Erythroblast (primary cell): ENCODE measurements around the gene RUSC2.

Experiments
- GATA1 ChIP-seq: IDR thresholded peaks from 2 replicates; pipeline ENCODE4 v1.6.1; 2011; ENCODE audit warnings: low read depth, mild to moderate bottlenecking, control low read depth, low read length, moderate library complexity
- POLR2A ChIP-seq: IDR thresholded peaks from 2 replicates; pipeline ENCODE4 v1.6.1; 2011; ENCODE audit warnings: mild to moderate bottlenecking, low read length

DNA sequence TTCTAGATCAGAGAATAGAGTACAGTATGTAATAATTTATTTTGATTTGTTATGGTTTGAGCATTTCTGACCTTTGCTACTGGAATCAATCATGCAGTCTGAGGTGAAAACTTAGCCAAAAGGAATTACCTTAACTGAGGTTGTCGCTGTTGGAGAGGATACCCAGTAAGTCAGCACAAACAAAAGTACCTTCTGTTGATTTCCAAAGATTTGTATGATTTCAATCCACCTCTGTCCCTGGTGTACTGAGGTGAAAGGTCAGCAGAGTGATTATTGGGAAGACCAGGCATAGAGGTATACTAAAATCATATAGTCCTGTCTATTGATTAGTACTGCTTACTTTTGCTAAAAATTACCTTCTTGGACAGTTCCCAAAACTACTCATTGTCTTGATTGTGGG is 32.8 kb downstream of the RUSC2 start:
- TF ChIP-seq POLR2A (no peak), GATA1 (no peak)
